GM13976 (cell line): ENCODE measurements around the gene FYCO1.

Source experiments
- DNase-seq: peaks from one replicate; pipeline ENCODE4 v3.0.0; 2012; ENCODE audit warnings: low spot score
- CTCF ChIP-seq: IDR thresholded peaks from 2 replicates; pipeline ENCODE4 v1.5.1; 2012; ENCODE audit warnings: borderline replicate concordance, mild to moderate bottlenecking; ENCODE audit not compliant: insufficient read depth; ENCODE audit errors: extremely low read depth, missing control alignments, control extremely low read depth
- in situ Hi-C: fragments of 300-500 bp; cut with MboI; formaldehyde crosslinking; loops from one replicate; pipeline ENCODE4 v1.12.0; 2022; ENCODE audit warnings: low sequenced_read_pairs, mixed read lengths, inconsistent platforms; ENCODE audit not compliant: unreplicated experiment

FYCO1 gene

DNA sequence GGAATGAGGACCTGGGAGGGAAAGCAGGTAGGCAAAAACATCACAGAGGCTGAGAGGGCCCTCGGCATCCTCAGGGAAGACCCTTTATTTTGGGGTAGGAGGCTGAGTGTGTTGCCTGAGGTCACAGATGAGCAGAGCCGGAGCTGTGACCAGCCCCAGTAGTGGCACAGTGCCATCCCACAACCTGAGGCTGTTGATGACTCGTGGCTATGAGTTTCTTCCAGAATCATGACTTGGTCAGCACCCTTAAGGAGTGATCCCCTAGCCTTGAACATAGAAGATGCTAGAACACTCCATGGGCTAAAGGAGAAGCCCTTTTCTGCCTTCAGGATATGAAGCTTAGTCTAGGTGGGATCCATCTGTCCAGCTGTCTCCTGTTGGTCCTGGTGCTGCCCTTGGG is 71.9 kb downstream of the FYCO1 start:
- TF ChIP-seq CTCF, result no peak
- in situ Hi-C loops, result loop anchor here (10.0 kb wide), 1 partner anchor 409 kb away; no protein-coding TSS in a partner anchor
- DNase-seq, result no peak

DNA sequence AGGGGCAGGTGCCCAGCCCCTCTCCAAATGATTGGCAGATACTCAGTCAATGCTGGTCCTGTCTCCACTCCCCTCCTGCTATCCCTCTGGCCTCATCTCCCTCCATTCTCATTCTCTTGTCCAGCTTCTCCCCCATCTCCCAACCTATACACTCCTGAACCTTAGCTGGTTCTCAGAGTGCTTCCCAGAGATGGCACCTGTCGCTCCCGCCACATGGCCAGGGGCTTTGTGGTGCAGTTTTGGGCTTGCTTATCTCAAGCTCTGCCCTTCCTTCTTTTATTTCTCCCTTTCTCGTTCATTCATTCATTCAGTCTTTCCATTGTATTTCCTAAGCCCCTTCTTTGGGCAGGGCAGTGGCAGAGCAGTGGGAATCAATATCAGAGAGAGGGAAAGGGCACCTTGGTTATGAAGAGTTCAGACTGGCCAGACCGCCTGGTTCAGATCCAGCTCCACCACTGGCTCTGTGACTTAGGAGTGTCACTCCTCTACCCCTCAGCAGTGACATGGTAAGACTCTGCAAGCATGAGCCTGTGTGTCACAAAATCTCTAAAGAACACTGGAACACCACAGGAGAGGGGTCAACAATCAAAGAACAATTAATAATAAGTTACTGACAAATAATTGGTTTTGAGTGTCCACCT is 72.6 kb downstream of the FYCO1 start:
- in situ Hi-C loops, result loop anchor here (10.0 kb wide), 1 partner anchor 408 kb away; no protein-coding TSS in a partner anchor
- DNase-seq, result no peak
- TF ChIP-seq CTCF, result no peak

- DNase-seq, result no peak
- in situ Hi-C loops, result loop anchor here (10.0 kb wide), 1 partner anchor 407 kb away; no protein-coding TSS in a partner anchor
- no peak for TF ChIP-seq CTCF
Observed at GRCh38 chr3:45922039-45922326, 73.6 kb downstream of the FYCO1 start.

GRCh38 chr3:45921158-45922038 is 74.2 kb downstream of the FYCO1 start:
- no peak for TF ChIP-seq CTCF
- DNase-seq, result no peak
- in situ Hi-C loops, result loop anchor here (10.0 kb wide), 1 partner anchor 407 kb away; no protein-coding TSS in a partner anchor

DNA sequence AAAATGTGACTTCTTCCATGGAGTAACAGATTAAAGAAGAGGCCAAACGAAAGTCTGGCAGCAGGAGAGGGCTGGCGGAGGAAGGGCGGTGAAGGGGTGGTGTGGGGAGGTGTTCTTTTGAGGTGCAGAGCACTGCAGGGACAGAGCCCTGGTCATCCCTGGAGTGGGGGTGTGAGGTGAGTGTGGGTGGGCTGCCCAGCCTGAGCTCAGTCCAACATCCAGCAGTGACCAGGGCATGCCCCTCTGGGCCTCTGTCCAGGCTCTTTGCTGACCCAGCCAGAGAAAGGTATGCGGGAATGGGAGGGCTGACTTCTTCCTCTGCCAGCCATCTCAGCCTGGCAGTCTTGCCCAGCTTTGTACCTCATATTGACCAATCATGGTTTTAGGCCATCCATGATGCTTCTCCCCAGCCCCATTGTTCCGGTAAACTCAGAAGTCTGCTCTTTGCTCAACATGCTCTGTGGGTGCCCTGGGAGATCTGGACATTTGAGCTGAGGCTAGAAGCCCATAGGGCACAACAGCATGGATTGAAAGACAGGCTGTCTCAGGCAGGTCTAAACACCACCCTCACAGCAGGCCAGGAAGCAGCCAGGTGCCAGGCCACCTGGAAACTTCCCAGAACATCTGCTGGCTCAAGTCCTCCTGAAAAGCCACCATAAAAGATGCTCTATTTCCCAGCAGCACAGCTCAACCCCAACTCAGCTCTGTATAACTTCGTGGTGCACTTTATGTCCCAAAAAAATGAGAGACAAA is 78.3 kb downstream of the FYCO1 start:
- TF ChIP-seq CTCF, result no peak
- in situ Hi-C loops, result no loop called here

GRCh38 chr3:45915518-45916231 is 79.9 kb downstream of the FYCO1 start:
- DNase-seq, result peak; percentile 90
- in situ Hi-C loops, result no loop called here
- no peak for TF ChIP-seq CTCF

More for the DNA sequence above, 78.3 kb downstream of the FYCO1 start:
- DNase-seq, result no peak
